Measurements from ENCODE around the gene CCN5. TPM values are rescaled to one million over a fixed set of nuclear protein-coding genes. Genes with fewer than 3 reads are reported as not detected.
A peak's percentile ranks its signal among the peaks of the same experiment; 100 is the strongest.

Gene CCN5
- total and polyA plus RNA-seq, 2 of the 13 experiments (the other 11 are each of a cell fraction or from before 2014, with no cell fraction given): 0.12 TPM; not detected in 1

GRCh38 chr20:44692932-44693480 lies 22.2 kb upstream of the CCN5 start (continued):
- TF ChIP-seq HMGXB3 (CRISPR knock-in tag; IDR thresholded peaks at IDR 0.05; ENCODE audit: borderline replicate concordance) (peak; percentile 43; the same call in 1 of the 2 replicates), ATM (IDR thresholded peaks at IDR 0.05; ENCODE audit: borderline replicate concordance) (no peak), ZNF878 (CRISPR knock-in tag; IDR thresholded peaks at IDR 0.05) (0 out of 2 replicates have a peak, but pooled peaks have one; percentile 56), JUN (CRISPR knock-in tag; IDR thresholded peaks at IDR 0.05) (peak; percentile 94), CREBL2 (CRISPR knock-in tag; IDR thresholded peaks at IDR 0.05; ENCODE audit: borderline replicate concordance) (no peak), KMT2B (CRISPR knock-in tag; IDR thresholded peaks at IDR 0.05) (no peak), ZNF281 (CRISPR knock-in tag; IDR thresholded peaks at IDR 0.05; ENCODE audit: borderline replicate concordance) (no peak), ZNF326 (CRISPR knock-in tag; IDR thresholded peaks at IDR 0.05; ENCODE audit: borderline replicate concordance) (no peak), KLF12 (CRISPR knock-in tag; IDR thresholded peaks at IDR 0.05; ENCODE audit: borderline replicate concordance) (0 out of 2 replicates have a peak, but pooled peaks have one; percentile 56), NAIF1 (CRISPR knock-in tag; IDR thresholded peaks at IDR 0.05; ENCODE audit: borderline replicate concordance) (no peak), ZNF18 (CRISPR knock-in tag; IDR thresholded peaks at IDR 0.05; ENCODE audit: insufficient replicate concordance) (no peak), ZNF704 (CRISPR knock-in tag; IDR thresholded peaks at IDR 0.05; ENCODE audit: borderline replicate concordance) (no peak), ARID4A (CRISPR knock-in tag; IDR thresholded peaks at IDR 0.05; ENCODE audit: borderline replicate concordance) (peak; percentile 12; the same call in 1 of the 2 replicates)
